Kidney (tissue), 14 donors: ENCODE results near the gene KLK5. TPM values are rescaled to one million over a fixed set of nuclear protein-coding genes. Genes with fewer than 3 reads are reported as not detected.

Experiments
- DNase-seq, 5 donors: peaks; one replicate each; pipeline ENCODE4 v3.0.0-alpha.2; 2013 to 2020
- FAIRE-seq: peaks from 2 replicates; lab custom pipeline; 2012; peaks lifted over from hg19 to GRCh38; lab: Jason Lieb, UNC
- H3K27ac ChIP-seq, 2 donors: one replicate each; pipeline ENCODE4 v1.7.0; 2013; ENCODE audit warnings: low read depth in 2 of 2, low read length in 2 of 2, inconsistent platforms in 1 of 2
- H3K27me3 ChIP-seq: one replicate; pipeline ENCODE4 v1.7.1; 2013; ENCODE audit warnings: low read length, inconsistent platforms; ENCODE audit not compliant: control insufficient read depth, insufficient read depth
- H3K36me3 ChIP-seq, 3 donors: one replicate each; pipeline versions ENCODE4 v1.7.0 to v1.7.1; 2013; ENCODE audit warnings: low read length in 3 of 3, control low read depth in 1 of 3, inconsistent platforms in 1 of 3; ENCODE audit not compliant: insufficient read depth in 3 of 3, control insufficient read depth in 2 of 3
- H3K4me1 ChIP-seq, 3 donors: one replicate each; pipeline versions ENCODE4 v1.7.0 to v1.7.1; 2013; ENCODE audit warnings: low read length in 3 of 3, inconsistent platforms in 1 of 3, low read depth in 1 of 3; ENCODE audit not compliant: control insufficient read depth in 2 of 3, insufficient read depth in 2 of 3
- H3K4me3 ChIP-seq, 3 donors: one replicate each; pipeline versions ENCODE4 v1.7.0 to v1.8.1; 2013; ENCODE audit warnings: low read length in 3 of 3, control low read depth in 1 of 3, inconsistent platforms in 1 of 3
- H3K9ac ChIP-seq, 3 donors: one replicate each; pipeline versions ENCODE4 v1.7.0 to v1.7.1; 2013; ENCODE audit warnings: low read length in 3 of 3, control low read depth in 1 of 3, inconsistent platforms in 1 of 3
- H3K9me3 ChIP-seq, 3 donors: one replicate each; pipeline versions ENCODE4 v1.7.0 to v1.7.1; 2013; ENCODE audit warnings: low read length in 3 of 3, control low read depth in 1 of 3, inconsistent platforms in 1 of 3; ENCODE audit not compliant: control insufficient read depth in 2 of 3, insufficient read depth in 1 of 3
- intact Hi-C: fragments of 100-400 bp; cut with DNase I; formaldehyde crosslinking; loops from one replicate; pipeline ENCODE4 v1.11.1; 2022
- polyA plus RNA-seq: library from polyadenylated mRNA; stranded (reverse); fragments of 350-450 nt; fragmentation: Illumina TruSeq; extraction: RNeasy Lipid Tissue Mini Kit (QIAGEN cat#74804); gene quantifications from one replicate; pipeline ENCODE4 v1.2.3, GENCODE V29; 2014; ENCODE audit warnings: low read depth, low replicate concordance; ENCODE audit not compliant: insufficient read depth
- total RNA-seq: library from RNA; stranded (reverse); fragmentation: NEBNext Ultra II Directional; extraction: Animal tissue kit (Norgen Biotek cat#: 25700); gene quantifications from one replicate; pipeline ENCODE4 v1.2.1, GENCODE V29; 2021
- TF ChIP-seq, protein P1 (sequence below): IDR thresholded peaks from 3 replicates; pipeline ENCODE4 v1.5.1; 2012; ENCODE audit warnings: mild to moderate bottlenecking, moderate library complexity, borderline replicate concordance; ENCODE audit not compliant: insufficient read depth; ENCODE audit errors: extremely low read depth
- donor health status: control.
- donor health status: control.
- donor health status: control.
- donor health status: control.
- donor health status: control.
- donor health status: DM: yes; HTN: yes; CAD: no.
- donor health status: Normal renal cell carcinoma (clear cell type).

KLK5 gene
- total and polyA plus RNA-seq, 2 donors from 2014 or later, result 0.88 to 1.1 TPM

- peak in 4 of 5 donors; percentile 81 to 91 (median 88) for DNase-seq
- no peak overlapping the region for H3K27ac ChIP-seq
- H3K4me3 ChIP-seq, result no peak overlapping the region
- H3K27me3 ChIP-seq, result no peaks in the 10 kb centered on the region
- no peaks in the 10 kb centered on the region for H3K4me1 ChIP-seq
- intact Hi-C loops, result no loop called here
- TF ChIP-seq, protein P1, sequence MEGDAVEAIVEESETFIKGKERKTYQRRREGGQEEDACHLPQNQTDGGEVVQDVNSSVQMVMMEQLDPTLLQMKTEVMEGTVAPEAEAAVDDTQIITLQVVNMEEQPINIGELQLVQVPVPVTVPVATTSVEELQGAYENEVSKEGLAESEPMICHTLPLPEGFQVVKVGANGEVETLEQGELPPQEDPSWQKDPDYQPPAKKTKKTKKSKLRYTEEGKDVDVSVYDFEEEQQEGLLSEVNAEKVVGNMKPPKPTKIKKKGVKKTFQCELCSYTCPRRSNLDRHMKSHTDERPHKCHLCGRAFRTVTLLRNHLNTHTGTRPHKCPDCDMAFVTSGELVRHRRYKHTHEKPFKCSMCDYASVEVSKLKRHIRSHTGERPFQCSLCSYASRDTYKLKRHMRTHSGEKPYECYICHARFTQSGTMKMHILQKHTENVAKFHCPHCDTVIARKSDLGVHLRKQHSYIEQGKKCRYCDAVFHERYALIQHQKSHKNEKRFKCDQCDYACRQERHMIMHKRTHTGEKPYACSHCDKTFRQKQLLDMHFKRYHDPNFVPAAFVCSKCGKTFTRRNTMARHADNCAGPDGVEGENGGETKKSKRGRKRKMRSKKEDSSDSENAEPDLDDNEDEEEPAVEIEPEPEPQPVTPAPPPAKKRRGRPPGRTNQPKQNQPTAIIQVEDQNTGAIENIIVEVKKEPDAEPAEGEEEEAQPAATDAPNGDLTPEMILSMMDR, result no peak
- H3K36me3 ChIP-seq, result no peaks in the 10 kb centered on the region
- H3K9ac ChIP-seq, result no peak overlapping the region
- H3K9me3 ChIP-seq, result no peaks in the 10 kb centered on the region
- FAIRE-seq, result no peak
Measured at GRCh38 chr19:50968716-50969412, 16.0 kb upstream of the KLK5 start.

DNA sequence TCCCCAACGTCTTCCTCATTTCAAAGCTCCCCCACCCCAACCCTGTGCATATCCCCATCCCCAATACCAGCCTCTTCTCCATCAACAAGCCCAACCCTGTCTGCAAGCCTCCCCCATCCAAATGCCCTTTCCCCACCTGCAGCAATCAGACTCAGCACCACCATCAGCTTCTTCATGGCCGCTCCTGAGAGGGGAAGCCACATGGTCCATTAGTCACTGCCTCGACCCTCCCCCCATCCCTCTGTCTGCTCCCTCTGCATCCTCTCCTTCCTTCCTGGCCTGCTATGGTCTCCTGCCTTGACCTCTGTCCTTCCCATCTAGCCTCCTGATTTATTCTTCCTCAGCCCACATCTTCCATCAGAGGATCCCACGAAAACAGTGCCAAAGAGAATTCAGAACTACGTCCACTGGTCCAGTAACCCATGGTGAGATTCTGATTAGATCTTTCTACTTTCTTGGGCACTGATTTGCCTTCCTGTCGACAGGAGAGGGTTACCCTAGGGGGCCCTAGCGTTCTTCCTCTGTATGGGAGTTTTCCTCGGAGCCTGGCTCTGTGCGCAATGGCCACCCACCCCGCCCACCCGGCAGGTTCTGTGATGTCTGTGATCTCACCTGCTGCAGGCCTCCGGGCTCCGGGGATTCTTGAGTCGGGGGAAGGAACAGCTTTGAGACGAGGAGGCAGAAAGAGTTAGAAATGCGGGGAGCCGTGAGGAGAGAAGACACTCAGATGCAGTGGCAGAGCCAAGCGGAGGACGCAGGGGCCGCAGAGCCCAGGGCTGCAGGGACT lies 15.3 kb upstream of the KLK5 start:
- Histone ChIP-seq H3K9ac (no peak overlapping the region), H3K4me1 (no peaks in the 10 kb centered on the region), H3K9me3 (no peaks in the 10 kb centered on the region), H3K36me3 (no peaks in the 10 kb centered on the region), H3K4me3 (peak overlapping the region in 1 of 3 donors; percentile 16), H3K27ac (no peak overlapping the region), H3K27me3 (no peaks in the 10 kb centered on the region)
- TF ChIP-seq, protein P1, result no peak
- FAIRE-seq (no peak), DNase-seq (peak in 4 of 5 donors; percentile 53 to 80 (median 67))
- intact Hi-C loops, result no loop called here

GRCh38 chr19:50964266-50964665 lies 11.4 kb upstream of the KLK5 start:
- no peak for FAIRE-seq
- TF ChIP-seq, protein P1, result no peak
- intact Hi-C loops, result no loop called here

More at GRCh38 chr19:50964266-50964665, 11.4 kb upstream of the KLK5 start:
- Histone ChIP-seq H3K9me3 (no peaks in the 10 kb centered on the region), H3K4me3 (no peak overlapping the region), H3K27ac (no peak overlapping the region), H3K4me1 (no peaks in the 10 kb centered on the region), H3K36me3 (no peaks in the 10 kb centered on the region), H3K9ac (no peak overlapping the region), H3K27me3 (no peaks in the 10 kb centered on the region)
- DNase-seq, result no peak
